ENCODE data around the gene NOX3.

DNA sequence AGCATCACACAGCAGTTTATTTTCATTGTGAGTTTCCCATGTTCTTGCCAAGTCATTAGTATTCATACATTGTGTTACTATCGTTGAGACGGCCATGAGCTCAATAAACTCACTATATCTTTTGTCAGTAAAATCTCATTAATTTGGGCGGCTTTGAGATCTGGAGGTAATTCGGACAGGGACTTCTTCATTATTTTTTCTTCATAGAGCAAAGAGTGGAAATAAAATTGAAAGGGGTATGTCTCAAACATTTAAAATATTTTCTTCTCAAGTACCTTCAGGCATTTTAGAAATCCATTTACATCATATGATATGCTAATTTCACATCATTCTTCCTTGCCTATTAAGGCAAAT is 14.6 kb downstream of the NOX3 start:
- TF ChIP-seq, protein P1, sequence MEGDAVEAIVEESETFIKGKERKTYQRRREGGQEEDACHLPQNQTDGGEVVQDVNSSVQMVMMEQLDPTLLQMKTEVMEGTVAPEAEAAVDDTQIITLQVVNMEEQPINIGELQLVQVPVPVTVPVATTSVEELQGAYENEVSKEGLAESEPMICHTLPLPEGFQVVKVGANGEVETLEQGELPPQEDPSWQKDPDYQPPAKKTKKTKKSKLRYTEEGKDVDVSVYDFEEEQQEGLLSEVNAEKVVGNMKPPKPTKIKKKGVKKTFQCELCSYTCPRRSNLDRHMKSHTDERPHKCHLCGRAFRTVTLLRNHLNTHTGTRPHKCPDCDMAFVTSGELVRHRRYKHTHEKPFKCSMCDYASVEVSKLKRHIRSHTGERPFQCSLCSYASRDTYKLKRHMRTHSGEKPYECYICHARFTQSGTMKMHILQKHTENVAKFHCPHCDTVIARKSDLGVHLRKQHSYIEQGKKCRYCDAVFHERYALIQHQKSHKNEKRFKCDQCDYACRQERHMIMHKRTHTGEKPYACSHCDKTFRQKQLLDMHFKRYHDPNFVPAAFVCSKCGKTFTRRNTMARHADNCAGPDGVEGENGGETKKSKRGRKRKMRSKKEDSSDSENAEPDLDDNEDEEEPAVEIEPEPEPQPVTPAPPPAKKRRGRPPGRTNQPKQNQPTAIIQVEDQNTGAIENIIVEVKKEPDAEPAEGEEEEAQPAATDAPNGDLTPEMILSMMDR (IDR thresholded peaks at IDR 0.05; ENCODE audit: extremely low read depth in 1 of 2, insufficient read depth in 1 of 2, low read depth in 1 of 2, low read length in 2 of 2) = no peak
- TF ChIP-seq GATA2 (IDR thresholded peaks at IDR 0.05; ENCODE audit: insufficient read depth, insufficient read length, low read depth, low read length) (no peak), POLR2A (IDR thresholded peaks at IDR 0.05; ENCODE audit: low read depth, low read length) (no peak), FOS (IDR thresholded peaks at IDR 0.05; ENCODE audit: borderline replicate concordance, insufficient read depth, low read length) (no peak)
- TF ChIP-seq, protein P2, sequence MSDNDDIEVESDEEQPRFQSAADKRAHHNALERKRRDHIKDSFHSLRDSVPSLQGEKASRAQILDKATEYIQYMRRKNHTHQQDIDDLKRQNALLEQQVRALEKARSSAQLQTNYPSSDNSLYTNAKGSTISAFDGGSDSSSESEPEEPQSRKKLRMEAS (IDR thresholded peaks at IDR 0.05; ENCODE audit: insufficient read depth, insufficient read length) = no peak

Data from endothelial cell of umbilical vein (primary cell).